22Rv1 (cell line): ENCODE data around the gene KCNA5.

Experiments
- H3K27ac ChIP-seq: fragments of 450-650 bp; 2 replicates; pipeline ENCODE4 v1.5.1; 2017
- CTCF ChIP-seq: fragments of 450-650 bp; IDR thresholded peaks from 2 replicates; pipeline ENCODE4 v1.5.1; 2017; ENCODE audit warnings: mild to moderate bottlenecking
- ZFX ChIP-seq: fragments of 450-650 bp; IDR thresholded peaks from 2 replicates; pipeline ENCODE4 v1.6.1; 2017; ENCODE audit warnings: antibody characterized with exemption, borderline replicate concordance

The KCNA5 gene

GRCh38 chr12:5016526-5016925 is 27.2 kb upstream of the KCNA5 start:
- H3K27ac ChIP-seq, result no peak overlapping the region
- TF ChIP-seq CTCF (no peak), ZFX (no peak)

DNA sequence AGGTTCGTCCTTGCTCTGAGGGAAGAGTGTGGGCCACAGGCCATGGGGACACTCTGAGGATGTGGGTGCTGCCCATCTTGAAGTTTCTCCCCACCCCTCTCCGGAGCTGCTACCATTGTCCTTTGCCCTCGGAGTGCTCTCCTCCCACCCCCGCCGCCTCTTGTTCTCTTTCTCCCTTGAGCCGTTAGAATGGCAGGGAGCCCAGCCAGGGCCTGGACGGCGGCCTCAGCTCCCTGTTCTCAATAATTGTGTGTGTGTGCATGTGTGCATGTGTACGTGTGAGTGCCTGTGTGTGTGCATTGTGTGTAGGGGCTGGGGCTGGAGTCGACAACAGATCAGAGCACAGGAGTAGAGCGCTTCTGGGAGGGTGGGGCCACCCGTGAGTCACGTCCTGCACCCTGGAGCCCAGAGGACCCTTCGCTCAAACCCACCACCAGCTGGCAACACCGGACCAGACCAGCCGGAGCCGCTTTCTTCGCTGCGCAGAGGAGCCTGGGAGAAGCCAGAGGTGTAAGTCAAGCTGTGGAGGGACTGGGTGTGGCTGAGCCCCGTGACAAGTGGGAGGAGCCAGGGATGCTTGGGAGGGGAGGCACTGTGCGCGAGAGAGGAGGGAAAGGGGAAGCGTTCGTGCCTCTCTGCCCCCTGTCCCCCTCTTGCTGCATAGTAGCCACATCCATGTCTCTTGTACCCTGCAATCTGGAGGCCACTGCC is 25.9 kb upstream of the KCNA5 start:
- TF ChIP-seq CTCF, result no peak
- no peak for TF ChIP-seq ZFX
- no peak overlapping the region for H3K27ac ChIP-seq

- H3K27ac ChIP-seq, result no peak overlapping the region
- TF ChIP-seq ZFX (no peak), CTCF (no peak)
These were observed 25.0 kb upstream of the KCNA5 start for GRCh38 chr12:5018677-5019076.

- no peak overlapping the region for H3K27ac ChIP-seq
- no peak for TF ChIP-seq ZFX
- no peak for TF ChIP-seq CTCF
These were observed 21.7 kb upstream of the KCNA5 start for GRCh38 chr12:5022025-5022424.

DNA sequence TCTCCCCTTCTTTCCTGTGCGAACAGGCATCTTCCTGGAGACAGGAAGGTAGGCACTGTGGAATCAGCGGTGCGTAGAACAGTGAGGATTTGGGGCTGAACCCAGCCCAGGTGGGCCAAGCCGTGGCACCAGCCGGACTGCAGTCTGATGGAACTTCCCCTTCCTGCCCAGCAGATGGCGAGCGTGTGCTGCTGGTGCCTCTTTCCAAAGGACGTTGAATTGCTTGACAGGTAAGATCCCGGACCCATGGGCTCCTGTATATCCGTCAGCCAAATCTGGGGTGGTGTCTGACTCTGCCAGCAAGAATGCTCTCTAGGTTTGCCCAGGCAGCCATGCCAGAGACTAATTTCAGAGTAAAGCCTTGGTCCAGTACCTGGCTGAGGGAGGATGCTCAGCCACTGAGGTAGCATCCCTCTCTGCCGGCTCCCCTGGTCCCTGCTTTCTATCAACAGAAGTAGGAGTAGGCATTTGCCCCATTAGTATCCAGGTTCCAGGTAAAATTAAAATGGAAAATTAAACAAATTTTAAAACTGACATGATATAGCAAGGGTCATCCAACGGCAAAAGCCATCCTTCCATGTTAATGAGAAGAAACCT is 21.1 kb upstream of the KCNA5 start:
- TF ChIP-seq CTCF (peak; percentile 98), ZFX (no peak)
- H3K27ac ChIP-seq, result no peak overlapping the region

GRCh38 chr12:5023842-5024241 is 19.8 kb upstream of the KCNA5 start:
- no peak overlapping the region for H3K27ac ChIP-seq
- TF ChIP-seq ZFX, result no peak
- TF ChIP-seq CTCF, result no peak

GRCh38 chr12:5026342-5026938 is 17.2 kb upstream of the KCNA5 start:
- H3K27ac ChIP-seq, result no peak overlapping the region
- TF ChIP-seq ZFX, result no peak
